Endothelial cell of umbilical vein (primary cell): ENCODE measurements around the gene MBD5.

Source experiments
- CTCF ChIP-seq, 2 donors: IDR thresholded peaks; 1 replicate in 1 of 2; 2 replicates in 1 of 2; pipeline ENCODE4 v1.5.1; 2011; ENCODE audit warnings: low read length in 2 of 2, mild to moderate bottlenecking in 2 of 2, moderate library complexity in 2 of 2, control low read depth in 1 of 2, inconsistent platforms in 1 of 2, low read depth in 1 of 2; ENCODE audit not compliant: insufficient read depth in 1 of 2; ENCODE audit errors: extremely low read depth in 1 of 2
- POLR2A ChIP-seq: IDR thresholded peaks from 2 replicates; pipeline ENCODE4 v1.6.1; 2012; ENCODE audit warnings: low read depth, mild to moderate bottlenecking, control low read depth, low read length

DNA sequence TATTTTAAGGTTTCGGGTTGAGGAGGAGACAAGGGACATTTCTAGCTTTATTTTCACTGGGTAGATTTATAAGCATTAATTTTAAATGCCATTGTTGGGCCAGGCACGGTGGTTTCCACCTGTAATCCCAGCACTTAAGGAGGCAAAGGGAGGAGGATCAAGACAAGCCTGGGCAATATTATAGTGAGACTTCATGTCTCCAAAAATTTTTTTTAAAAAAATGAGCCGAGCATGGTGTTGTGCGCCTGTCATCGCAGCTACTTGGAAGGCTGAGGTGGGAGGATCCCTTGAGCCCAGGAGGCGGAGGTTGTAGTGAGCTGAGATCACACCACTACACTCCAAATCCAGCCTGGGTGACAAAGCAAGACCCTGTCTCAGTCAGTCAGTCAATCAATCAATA, 45.0 kb downstream of the MBD5 start:
- no peak for TF ChIP-seq POLR2A
- TF ChIP-seq CTCF (IDR thresholded peaks at IDR 0.05; ENCODE audit: extremely low read depth in 1 of 2, insufficient read depth in 1 of 2, low read depth in 1 of 2, low read length in 2 of 2), result no peak
